GM23248 (cell line): ENCODE data around the gene TAS2R3. TPM values are rescaled to one million over a fixed set of nuclear protein-coding genes. Genes with fewer than 3 reads are reported as not detected.

ENCODE experiments used
- DNase-seq: peaks from one replicate; pipeline ENCODE4 v3.0.0-alpha.2; 2015
- H2AFZ ChIP-seq: fragments of 200-600 bp; sonication (generic); 2 replicates; pipeline ENCODE4 v1.6.1; 2016; ENCODE audit warnings: antibody characterized with exemption
- H3F3A ChIP-seq: fragments of 200-600 bp; sonication (generic); 2 replicates; pipeline ENCODE4 v1.6.1; 2016; ENCODE audit warnings: mild to moderate bottlenecking, antibody characterized with exemption, mixed run types; ENCODE audit not compliant: insufficient read depth
- H3K27ac ChIP-seq: fragments of 200-600 bp; sonication (generic); 2 replicates; pipeline ENCODE4 v1.5.1; 2016; ENCODE audit warnings: mild to moderate bottlenecking
- H3K27me3 ChIP-seq: fragments of 200-600 bp; sonication (generic); replicated peaks from 2 replicates; pipeline ENCODE4 v1.6.1; 2016; ENCODE audit warnings: mild to moderate bottlenecking; ENCODE audit not compliant: insufficient read depth
- H3K36me3 ChIP-seq: fragments of 200-600 bp; sonication (generic); 2 replicates; pipeline ENCODE4 v1.6.1; 2016; ENCODE audit warnings: low read depth, mild to moderate bottlenecking
- H3K4me1 ChIP-seq: fragments of 200-600 bp; sonication (generic); 2 replicates; pipeline ENCODE4 v1.6.1; 2016; ENCODE audit warnings: mild to moderate bottlenecking; ENCODE audit not compliant: insufficient read depth
- H3K4me2 ChIP-seq: fragments of 200-600 bp; sonication (generic); one replicate; pipeline ENCODE4 v1.6.1; 2016; ENCODE audit warnings: mild to moderate bottlenecking; ENCODE audit not compliant: unreplicated experiment
- H3K4me3 ChIP-seq: fragments of 200-600 bp; sonication (generic); 2 replicates; pipeline ENCODE4 v1.5.1; 2016; ENCODE audit warnings: mild to moderate bottlenecking
- H3K79me2 ChIP-seq: fragments of 200-600 bp; sonication (generic); 2 replicates; pipeline ENCODE4 v1.6.1; 2016; ENCODE audit warnings: mild to moderate bottlenecking; ENCODE audit not compliant: insufficient read depth
- H3K9ac ChIP-seq: fragments of 200-600 bp; sonication (generic); 2 replicates; pipeline ENCODE4 v1.6.1; 2016; ENCODE audit warnings: mild to moderate bottlenecking
- H3K9me2 ChIP-seq: fragments of 200-600 bp; sonication (generic); 2 replicates; pipeline ENCODE4 v1.6.1; 2016; ENCODE audit warnings: mixed run types, mild to moderate bottlenecking, moderate library complexity; ENCODE audit not compliant: insufficient read depth
- H3K9me3 ChIP-seq: fragments of 200-600 bp; sonication (generic); one replicate; pipeline ENCODE4 v1.6.1; 2017; ENCODE audit warnings: low read depth
- H4K20me1 ChIP-seq: fragments of 200-600 bp; sonication (generic); 2 replicates; pipeline ENCODE4 v1.6.0; 2016; ENCODE audit not compliant: insufficient read depth
- EZH2 ChIP-seq: fragments of 200-600 bp; sonication (generic); IDR thresholded peaks from 2 replicates; pipeline ENCODE4 v1.6.1; 2018; ENCODE audit warnings: antibody characterized with exemption, mild to moderate bottlenecking; ENCODE audit not compliant: insufficient read depth, poor library complexity, severe bottlenecking
- EZH2phosphoT487 ChIP-seq: fragments of 200-600 bp; sonication (generic); IDR thresholded peaks from 2 replicates; pipeline ENCODE4 v1.6.1; 2018; ENCODE audit warnings: antibody characterized with exemption, moderate library complexity, mild to moderate bottlenecking, low read depth; ENCODE audit not compliant: insufficient read depth
- WGBS, 2 experiments: methylation state at CpG; one replicate each; pipeline ENCODE4 v1.1.6; 2015 to 2017; ENCODE audit warnings: low lambda C conversion rate in 2 of 2, low coverage in 1 of 2; ENCODE audit errors: missing lambda C conversion rate in 2 of 2; 5-methylcytosine and 5-hydroxymethylcytosine counted together
- in situ Hi-C: fragments of 300-500 bp; cut with MboI; formaldehyde crosslinking; loops from 2 replicates; pipeline ENCODE4 v1.15.0; 2020
- polyA plus RNA-seq: library from polyadenylated mRNA; unstranded; fragments of >200 nt; fragmentation: Nextera tagmentation; extraction: Ambion mirVana; gene quantifications from 2 replicates; pipeline ENCODE4 v1.2.1, GENCODE V29; 2016
- total RNA-seq: library from RNA; depleted of rRNA; stranded (reverse); fragments of >200 nt; shearing (Covaris generic); gene quantifications from 2 replicates; pipeline ENCODE4 v1.2.3, GENCODE V29; 2014; rRNA removed

Gene TAS2R3, protein sequence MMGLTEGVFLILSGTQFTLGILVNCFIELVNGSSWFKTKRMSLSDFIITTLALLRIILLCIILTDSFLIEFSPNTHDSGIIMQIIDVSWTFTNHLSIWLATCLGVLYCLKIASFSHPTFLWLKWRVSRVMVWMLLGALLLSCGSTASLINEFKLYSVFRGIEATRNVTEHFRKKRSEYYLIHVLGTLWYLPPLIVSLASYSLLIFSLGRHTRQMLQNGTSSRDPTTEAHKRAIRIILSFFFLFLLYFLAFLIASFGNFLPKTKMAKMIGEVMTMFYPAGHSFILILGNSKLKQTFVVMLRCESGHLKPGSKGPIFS
- not detected in 2 replicates for total RNA-seq
- polyA plus RNA-seq = not detected in 2 replicates

DNA sequence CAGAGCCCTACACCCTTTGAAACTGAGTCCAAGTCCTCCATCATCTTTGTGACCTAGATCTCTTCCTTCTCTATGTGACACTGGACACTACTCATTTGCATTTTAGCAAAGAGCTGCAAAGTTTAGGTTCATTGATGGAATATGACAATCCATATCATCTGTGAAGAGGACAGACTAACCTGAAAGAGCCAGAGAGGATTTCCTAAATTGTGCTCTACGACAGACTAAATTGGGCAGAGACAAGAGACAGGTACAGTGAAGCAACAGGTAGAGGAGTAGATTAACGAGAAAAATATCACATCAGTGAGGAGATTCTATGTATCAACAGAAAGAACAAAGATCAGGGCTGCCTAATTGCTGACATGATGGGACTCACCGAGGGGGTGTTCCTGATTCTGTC, at the start of gene TAS2R3:
Gene TAS2R3, plus strand, starts transcription at position 301 of the 400 bp plus-strand sequence. Its CDS starts 62 bp downstream, at position 363.
- no peaks in the 10 kb centered on the region for H3K27me3 ChIP-seq
- peaks cover 17% of the 10 kb centered on the region; the same call in 1 of the 2 replicates for H3K36me3 ChIP-seq
- no peaks in the 10 kb centered on the region for H3K79me2 ChIP-seq
- TF ChIP-seq EZH2phosphoT487 = no peak
- no peak for TF ChIP-seq EZH2
- H3K4me2 ChIP-seq = no peak within 1 kb of the TSS
- WGBS, 2 experiments = 96 to 99% methylated on average over 3 of the region's 3 CpGs
- no peak within 1 kb of the TSS for H3K27ac ChIP-seq
- H4K20me1 ChIP-seq = no peaks in the 10 kb centered on the region; the same call in 1 of the 2 replicates
- H3F3A ChIP-seq = no peaks in the 10 kb centered on the region
- DNase-seq = no peak
- in situ Hi-C loops = no loop called here
- no peaks in the 10 kb centered on the region for H3K9me3 ChIP-seq
- H3K9me2 ChIP-seq = no peaks in the 10 kb centered on the region
- no peak within 1 kb of the TSS for H3K9ac ChIP-seq
- H2AFZ ChIP-seq = no peak within 1 kb of the TSS
- no peak within 1 kb of the TSS for H3K4me3 ChIP-seq
- H3K4me1 ChIP-seq = no peaks in the 10 kb centered on the region

DNA sequence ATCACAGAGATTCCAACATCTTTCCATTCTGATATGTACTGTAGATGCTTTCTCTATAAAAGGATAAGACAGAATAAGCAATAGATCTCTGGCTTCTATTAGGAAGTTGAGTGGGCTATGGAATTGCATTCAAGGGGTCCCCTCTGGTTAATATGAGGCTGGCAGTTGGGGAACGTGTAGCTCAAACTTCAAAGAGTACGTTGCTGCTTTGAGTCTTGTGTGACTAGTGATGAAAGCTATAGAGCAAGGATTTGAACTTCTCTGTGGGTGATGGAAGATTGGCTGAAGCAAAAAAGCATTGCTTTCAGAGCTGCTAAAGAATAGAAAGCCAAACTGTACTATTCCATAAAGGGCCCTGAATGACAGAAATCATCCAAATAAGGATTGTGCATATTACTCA, 49.3 kb upstream of the TAS2R3 start:
- TF ChIP-seq EZH2 (no peak), EZH2phosphoT487 (no peak)
- H3K79me2 ChIP-seq = no peaks in the 10 kb centered on the region
- no peak overlapping the region for H2AFZ ChIP-seq
- no peak for DNase-seq
- H3K4me2 ChIP-seq = no peak overlapping the region
- WGBS, 2 experiments = 30 to 37% methylated on average over 2 of the region's 2 CpGs
- H3K27ac ChIP-seq = no peak overlapping the region
- H3K4me3 ChIP-seq = no peak overlapping the region
- H3F3A ChIP-seq = no peaks in the 10 kb centered on the region
- no peaks in the 10 kb centered on the region for H3K4me1 ChIP-seq
- in situ Hi-C loops = no loop called here
- no peaks in the 10 kb centered on the region for H3K36me3 ChIP-seq
- H3K9me3 ChIP-seq = no peaks in the 10 kb centered on the region
- no peak overlapping the region for H3K9ac ChIP-seq
- no peaks in the 10 kb centered on the region for H4K20me1 ChIP-seq
- H3K9me2 ChIP-seq = no peaks in the 10 kb centered on the region
- no peaks in the 10 kb centered on the region for H3K27me3 ChIP-seq

DNA sequence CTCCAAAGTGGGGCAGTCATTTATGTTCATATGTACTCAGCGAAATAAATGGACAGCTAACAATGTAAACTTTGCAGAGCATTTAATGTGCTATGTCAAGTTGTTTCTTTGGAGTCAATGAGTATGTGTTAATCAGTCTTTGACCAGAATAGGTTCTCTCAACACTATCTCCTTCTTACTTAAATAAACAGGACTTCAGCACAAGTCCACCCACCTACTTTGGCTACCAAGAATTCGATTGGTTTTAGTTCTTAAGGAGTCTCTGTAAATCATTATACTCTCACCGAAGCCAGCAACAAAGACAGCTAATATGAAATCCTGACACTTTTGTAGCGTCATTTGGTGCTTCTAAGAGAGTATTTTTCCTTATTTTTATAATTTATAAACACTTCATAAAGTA, 48.9 kb upstream of the TAS2R3 start:
- no peak overlapping the region for H3K27ac ChIP-seq
- no peaks in the 10 kb centered on the region for H3K27me3 ChIP-seq
- H3F3A ChIP-seq = no peaks in the 10 kb centered on the region
- no peaks in the 10 kb centered on the region for H3K9me3 ChIP-seq
- TF ChIP-seq EZH2 (no peak), EZH2phosphoT487 (no peak)
- H3K4me3 ChIP-seq = no peak overlapping the region
- H3K4me2 ChIP-seq = no peak overlapping the region
- in situ Hi-C loops = no loop called here
- no peaks in the 10 kb centered on the region for H3K36me3 ChIP-seq
- no peaks in the 10 kb centered on the region for H3K4me1 ChIP-seq
- no peaks in the 10 kb centered on the region for H3K9me2 ChIP-seq
- H3K9ac ChIP-seq = no peak overlapping the region
- WGBS, 2 experiments = 11 to 13% methylated on average over 4 of the region's 4 CpGs
- H2AFZ ChIP-seq = no peak overlapping the region
- no peaks in the 10 kb centered on the region for H3K79me2 ChIP-seq
- no peaks in the 10 kb centered on the region for H4K20me1 ChIP-seq
- no peak for DNase-seq

DNA sequence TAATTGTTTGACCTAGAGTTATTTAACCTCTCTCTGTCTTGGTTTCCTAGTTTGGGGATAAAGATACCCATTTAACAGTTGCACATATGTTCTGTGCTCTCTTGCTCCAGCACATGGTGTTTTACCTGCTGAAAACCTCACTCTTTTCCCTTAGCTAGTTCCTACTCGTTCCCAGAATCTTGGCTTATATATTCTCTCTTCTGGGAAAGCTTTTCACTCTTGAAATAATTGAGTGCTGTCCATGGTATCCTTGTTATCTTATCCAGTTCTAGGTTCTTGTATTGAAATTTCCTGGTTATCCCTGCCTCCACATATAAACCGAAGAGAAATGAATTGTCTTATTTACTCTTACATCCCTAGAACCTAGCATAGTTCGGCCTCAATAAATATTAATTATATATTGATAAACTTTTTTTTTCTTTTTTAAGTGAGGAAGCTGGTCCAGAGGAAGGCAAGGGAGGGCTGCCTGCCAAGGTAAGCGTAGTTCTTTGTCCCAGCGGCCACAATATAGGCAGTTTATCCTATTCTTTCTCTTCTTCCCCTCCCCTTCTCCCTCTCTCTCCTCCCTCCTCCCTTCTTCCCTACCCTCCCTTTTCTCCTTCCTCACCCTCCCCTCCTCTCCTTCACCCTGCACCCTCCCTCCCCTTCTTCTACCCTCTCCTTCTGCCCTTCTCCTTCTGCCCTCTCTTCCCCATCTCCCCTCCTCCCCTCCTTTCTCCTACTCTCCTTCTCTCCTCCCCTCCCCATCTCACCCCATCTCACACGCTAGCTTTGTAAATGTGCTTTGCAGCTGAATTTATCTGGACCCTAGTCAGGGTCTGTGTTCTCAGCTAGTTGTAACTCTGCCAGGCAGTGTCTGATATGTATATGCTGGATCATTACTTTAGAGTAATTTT, 47.9 kb upstream of the TAS2R3 start:
- no peak overlapping the region for H3K4me3 ChIP-seq
- no peaks in the 10 kb centered on the region for H3K4me1 ChIP-seq
- H3F3A ChIP-seq = no peaks in the 10 kb centered on the region
- H3K9ac ChIP-seq = no peak overlapping the region
- no peaks in the 10 kb centered on the region for H3K9me2 ChIP-seq
- no peaks in the 10 kb centered on the region for H3K27me3 ChIP-seq
- H4K20me1 ChIP-seq = no peaks in the 10 kb centered on the region
- H3K36me3 ChIP-seq = no peaks in the 10 kb centered on the region
- no peak overlapping the region for H3K27ac ChIP-seq
- no peaks in the 10 kb centered on the region for H3K9me3 ChIP-seq
- DNase-seq = no peak
- 42 to 44% methylated on average over 6 of the region's 6 CpGs for WGBS, 2 experiments
- in situ Hi-C loops = no loop called here
- H3K4me2 ChIP-seq = no peak overlapping the region
- TF ChIP-seq EZH2 (no peak), EZH2phosphoT487 (no peak)
- H3K79me2 ChIP-seq = no peaks in the 10 kb centered on the region
- H2AFZ ChIP-seq = no peak overlapping the region
